Measurements from ENCODE around the gene GNG7.

DNA sequence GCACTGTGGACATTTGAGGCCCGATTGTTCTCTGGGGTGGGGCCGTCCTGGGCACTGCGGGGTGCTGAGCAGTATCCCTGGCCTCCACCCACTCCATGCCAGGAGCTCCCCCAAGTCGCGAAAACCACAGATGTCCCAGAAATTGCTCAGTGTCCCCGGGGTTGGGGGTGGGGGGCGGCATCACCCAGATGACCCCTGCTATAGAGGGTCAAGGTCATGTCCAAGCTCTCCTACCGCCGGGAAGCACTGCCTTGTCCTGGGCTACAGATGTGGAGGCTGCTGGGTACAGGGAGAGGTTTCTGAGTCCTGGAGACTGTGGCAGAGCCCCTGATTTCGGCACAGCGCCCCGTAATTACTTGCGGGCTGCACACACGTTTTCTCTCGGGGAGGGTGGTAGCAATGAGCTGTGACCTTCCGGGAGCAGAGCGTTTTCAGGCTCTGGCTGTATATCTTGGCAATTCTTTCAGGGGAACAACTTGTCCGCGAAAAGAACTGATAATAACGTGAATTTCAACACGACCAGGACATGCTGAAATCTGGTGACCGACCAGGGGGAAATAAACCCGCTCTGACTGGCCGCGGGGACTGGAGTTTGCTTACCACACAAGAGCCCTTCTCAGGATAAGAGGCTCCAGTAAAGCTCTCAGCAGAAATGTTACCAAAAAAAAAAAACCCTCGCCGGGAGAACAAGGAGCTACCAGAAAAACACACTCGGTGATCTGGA, 68.1 kb downstream of the GNG7 start:
- no peak for TF ChIP-seq RARB (CRISPR knock-in tag; IDR thresholded peaks at IDR 0.05)
- no peak for TF ChIP-seq CSDC2 (CRISPR knock-in tag; IDR thresholded peaks at IDR 0.05)
- no peak for TF ChIP-seq PPARA (CRISPR knock-in tag; IDR thresholded peaks at IDR 0.05; ENCODE audit: borderline replicate concordance)
- no peak for TF ChIP-seq GLIS3 (CRISPR knock-in tag; IDR thresholded peaks at IDR 0.05)
- no peak for TF ChIP-seq ZFP30 (CRISPR knock-in tag; IDR thresholded peaks at IDR 0.05)
- TF ChIP-seq ZNF8 (CRISPR knock-in tag; IDR thresholded peaks at IDR 0.05) = no peak
- TF ChIP-seq ZFP3 (CRISPR knock-in tag; IDR thresholded peaks at IDR 0.05) = no peak
- no peak for TF ChIP-seq BACH2 (CRISPR knock-in tag; IDR thresholded peaks at IDR 0.05; ENCODE audit: borderline replicate concordance)
